Effector memory CD8-positive, alpha-beta T cell (primary cell): Measurements from ENCODE around the gene DRAXIN.
A peak's percentile ranks its signal among the peaks of the same experiment; 100 is the strongest.

Experiments used
- ATAC-seq: fragments of 150-1000 bp; cut with Tn5 transposase; replicated peaks from 2 replicates; pipeline ENCODE4 v1.10.0; 2021; ENCODE audit warnings: mild to moderate bottlenecking, moderate library complexity
- DNase-seq, 3 experiments: peaks; one replicate each; pipeline ENCODE4 v3.0.0; 2021
- H3K27ac Mint-ChIP-seq, 2 donors: one replicate each; pipeline ENCODE4 v1.8.0; 2022; ENCODE audit warnings: mild to moderate bottlenecking in 2 of 2, mixed read lengths in 2 of 2, moderate library complexity in 2 of 2
- H3K27me3 Mint-ChIP-seq, 2 donors: one replicate each; pipeline ENCODE4 v1.8.0; 2022; ENCODE audit warnings: mixed read lengths in 2 of 2
- H3K36me3 Mint-ChIP-seq: one replicate; pipeline ENCODE4 v1.8.0; 2022; ENCODE audit warnings: mild to moderate bottlenecking, moderate library complexity, mixed read lengths; ENCODE audit not compliant: insufficient read depth
- H3K4me1 Mint-ChIP-seq, 2 donors: one replicate each; pipeline ENCODE4 v1.8.0; 2022; ENCODE audit warnings: low read depth in 2 of 2, mixed read lengths in 2 of 2
- H3K4me3 Mint-ChIP-seq, 2 donors: one replicate each; pipeline ENCODE4 v1.8.0; 2022; ENCODE audit warnings: mild to moderate bottlenecking in 2 of 2, mixed read lengths in 2 of 2, moderate library complexity in 2 of 2
- H3K9me3 Mint-ChIP-seq, 2 donors: one replicate each; pipeline ENCODE4 v1.8.0; 2022; ENCODE audit warnings: mixed read lengths in 2 of 2

DRAXIN gene

DNA sequence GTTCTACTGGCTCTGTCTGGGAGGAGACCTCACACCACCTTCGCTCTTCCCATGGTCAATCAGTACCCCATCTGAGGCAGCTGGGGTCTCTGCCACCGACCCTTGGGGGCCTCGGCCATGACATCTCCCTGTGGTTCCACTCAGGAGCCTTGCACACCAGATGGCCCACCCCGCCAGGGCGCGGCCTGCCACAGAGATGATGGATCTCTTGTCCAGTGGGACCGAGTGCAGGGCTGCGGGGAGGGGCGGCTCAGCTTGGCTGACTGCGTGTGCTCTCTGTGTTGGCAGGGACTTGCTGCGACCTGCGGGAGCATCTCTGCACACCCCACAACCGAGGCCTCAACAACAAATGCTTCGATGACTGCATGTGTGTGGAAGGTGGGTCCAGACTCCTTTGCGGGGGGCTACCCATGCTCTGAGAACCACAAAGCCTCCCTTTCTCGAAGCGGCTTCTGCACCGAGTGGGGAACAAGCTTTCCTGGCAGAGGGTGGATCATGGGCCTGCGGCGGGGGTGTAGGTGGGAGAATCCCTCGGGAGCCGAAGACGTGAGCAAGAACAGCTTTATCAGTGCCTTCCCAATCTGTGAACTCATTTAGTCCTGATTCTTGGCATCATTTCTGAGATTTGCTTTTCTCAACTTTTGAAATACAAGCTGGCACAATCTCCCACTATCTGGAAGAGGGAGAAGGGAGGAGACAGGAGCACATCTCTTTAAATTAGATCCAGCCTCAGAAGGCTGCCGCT, 23.5 kb downstream of the DRAXIN start:
- DNase-seq: no peak
- H3K36me3 Mint-ChIP-seq: peaks cover 26% of the 10 kb centered on the region
- ATAC-seq: no peak
- H3K27ac Mint-ChIP-seq: no peak overlapping the region
- H3K4me1 Mint-ChIP-seq: peaks cover 11 to 13% of the 10 kb centered on the region in 2 donors
- no peaks in the 10 kb centered on the region for H3K27me3 Mint-ChIP-seq
- no peak overlapping the region for H3K4me3 Mint-ChIP-seq
- H3K9me3 Mint-ChIP-seq: no peaks in the 10 kb centered on the region

DNA sequence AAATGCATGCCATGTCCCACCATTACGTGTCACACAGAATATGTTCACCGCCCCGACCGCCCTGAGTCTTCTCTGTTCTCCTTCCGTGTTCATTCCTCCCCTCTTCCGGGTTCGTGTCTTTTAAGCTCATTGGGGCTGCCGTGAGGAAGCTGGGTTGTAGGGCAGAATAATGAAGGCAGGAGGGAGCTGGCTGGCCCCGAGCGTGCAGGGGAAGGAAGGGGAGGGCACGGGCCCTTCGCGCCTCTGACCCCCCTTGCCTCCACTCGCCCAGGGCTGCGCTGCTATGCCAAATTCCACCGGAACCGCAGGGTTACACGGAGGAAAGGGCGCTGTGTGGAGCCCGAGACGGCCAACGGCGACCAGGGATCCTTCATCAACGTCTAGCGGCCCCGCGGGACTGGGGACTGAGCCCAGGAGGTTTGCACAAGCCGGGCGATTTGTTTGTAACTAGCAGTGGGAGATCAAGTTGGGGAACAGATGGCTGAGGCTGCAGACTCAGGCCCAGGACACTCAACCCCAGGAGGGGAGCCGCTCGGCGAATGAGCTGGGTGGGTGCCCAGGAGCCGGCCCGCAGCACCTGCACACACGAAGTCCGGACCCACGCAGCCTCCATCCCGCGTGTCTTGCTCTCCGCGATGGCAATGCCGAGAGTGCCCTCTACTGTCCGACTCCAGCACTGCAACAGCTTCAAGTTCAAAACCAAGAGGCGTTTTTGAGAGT, 28.0 kb downstream of the DRAXIN start:
- Mint-ChIP-seq H3K27me3 (no peaks in the 10 kb centered on the region), H3K4me1 (peaks cover 11 to 13% of the 10 kb centered on the region in 2 donors), H3K9me3 (no peaks in the 10 kb centered on the region)

DNA sequence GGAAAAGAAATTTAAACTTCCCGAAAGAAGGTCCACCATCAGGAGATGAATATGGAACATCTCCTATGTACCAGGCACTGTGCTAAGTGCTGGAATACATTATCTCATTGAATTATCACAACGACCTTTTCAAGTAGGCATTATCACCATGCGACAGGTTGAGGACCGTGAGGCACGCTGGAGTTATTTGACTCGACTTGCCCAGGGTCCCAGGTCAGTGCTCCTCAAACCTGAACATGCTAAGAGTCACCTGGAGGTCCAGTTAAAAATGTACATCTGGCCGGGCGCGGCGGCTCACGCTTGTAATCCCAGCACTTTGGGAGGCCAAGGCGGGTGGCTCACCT, 28.5 kb downstream of the DRAXIN start:
- H3K4me3 Mint-ChIP-seq: peak overlapping the region; percentile 79 to 90
- DNase-seq (no peak), ATAC-seq (no peak)
- H3K9me3 Mint-ChIP-seq: no peaks in the 10 kb centered on the region
- H3K27ac Mint-ChIP-seq: peak overlapping the region; percentile 94
- H3K36me3 Mint-ChIP-seq: peaks cover 17% of the 10 kb centered on the region
- no peaks in the 10 kb centered on the region for H3K27me3 Mint-ChIP-seq
- peaks cover 13% of the 10 kb centered on the region in 2 donors for H3K4me1 Mint-ChIP-seq

More for the DNA sequence above, 28.0 kb downstream of the DRAXIN start:
- Mint-ChIP-seq H3K36me3 (peaks cover 17% of the 10 kb centered on the region), H3K27ac (peak overlapping the region; percentile 94), H3K4me3 (peak overlapping the region; percentile 79 to 90)
- ATAC-seq: peak; percentile 89
- DNase-seq: peak; percentile 87 to 90 (median 88)

DNA sequence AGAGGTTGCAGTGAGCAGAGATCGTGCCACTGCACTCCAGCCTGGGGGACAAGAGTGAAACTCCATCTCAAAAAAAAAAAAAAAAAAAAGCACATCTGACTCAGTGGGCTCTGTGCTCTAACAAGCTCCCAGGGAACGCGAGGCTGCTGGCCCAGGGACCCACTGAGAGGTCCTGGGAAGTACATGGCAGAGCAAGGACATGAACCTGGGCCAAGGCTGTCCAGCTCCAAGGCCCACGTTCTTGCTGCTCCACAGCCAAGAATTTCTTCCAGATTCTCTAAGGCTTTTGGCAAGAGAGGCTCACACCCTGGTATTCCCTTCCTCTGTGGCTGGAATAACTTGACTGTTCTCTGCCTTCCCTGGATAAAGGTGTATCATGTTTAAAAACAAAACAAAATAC, 29.0 kb downstream of the DRAXIN start:
- no peaks in the 10 kb centered on the region for H3K27me3 Mint-ChIP-seq
- H3K4me1 Mint-ChIP-seq: peaks cover 13% of the 10 kb centered on the region in 2 donors
- no peaks in the 10 kb centered on the region for H3K9me3 Mint-ChIP-seq
- peak overlapping the region in 1 of 2 donors; percentile 14 for H3K4me3 Mint-ChIP-seq
- H3K36me3 Mint-ChIP-seq: peaks cover 17% of the 10 kb centered on the region
- ATAC-seq (no peak), DNase-seq (no peak)
- no peak overlapping the region for H3K27ac Mint-ChIP-seq

DNA sequence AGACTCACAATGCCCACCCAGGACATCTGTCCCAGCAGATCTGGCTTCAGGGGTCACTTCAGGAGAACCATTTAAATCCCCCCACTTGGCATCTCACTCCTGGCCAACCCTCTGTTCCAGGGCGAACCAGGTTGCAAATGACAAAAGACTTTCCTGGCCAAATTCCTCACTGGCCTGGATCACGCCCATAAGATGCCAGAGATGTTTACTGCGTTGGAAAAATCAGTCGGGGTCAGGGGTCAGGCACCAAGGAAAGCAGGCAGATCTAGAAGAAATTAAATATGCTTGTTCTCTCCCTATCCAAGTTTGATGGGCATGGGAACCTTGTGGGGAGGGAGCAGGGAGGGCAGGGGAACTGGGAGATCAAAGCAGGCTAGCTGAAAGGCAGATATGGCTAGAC, 29.8 kb downstream of the DRAXIN start:
- DNase-seq: no peak
- ATAC-seq: no peak
- Mint-ChIP-seq H3K4me3 (no peak overlapping the region), H3K9me3 (no peaks in the 10 kb centered on the region), H3K27me3 (no peaks in the 10 kb centered on the region), H3K4me1 (peaks cover 13% of the 10 kb centered on the region in 2 donors), H3K27ac (no peak overlapping the region), H3K36me3 (peaks cover 17% of the 10 kb centered on the region)

DNA sequence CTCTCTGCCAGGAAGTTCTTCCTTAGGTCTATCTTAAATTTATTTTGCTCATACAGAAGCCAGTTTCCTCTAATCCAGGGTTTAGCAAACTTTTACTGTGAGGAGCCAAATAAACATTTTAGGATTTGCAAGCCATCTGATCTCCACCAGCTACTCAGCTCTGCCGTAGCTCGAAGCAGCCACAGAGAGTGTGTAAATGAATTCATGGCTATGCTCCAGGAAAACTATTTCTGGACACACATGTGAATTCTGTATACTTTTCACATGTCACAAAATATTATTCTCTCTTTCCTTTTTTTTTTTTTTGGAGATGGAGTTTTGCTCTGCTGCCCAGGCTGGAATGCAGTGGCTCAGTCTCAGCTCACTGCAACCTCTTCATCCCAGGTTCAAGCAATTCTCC, 31.0 kb downstream of the DRAXIN start:
- Mint-ChIP-seq H3K4me3 (no peak overlapping the region), H3K36me3 (peaks cover 13% of the 10 kb centered on the region), H3K9me3 (no peaks in the 10 kb centered on the region), H3K27me3 (no peaks in the 10 kb centered on the region), H3K27ac (no peak overlapping the region), H3K4me1 (peaks cover 13% of the 10 kb centered on the region in 2 donors)
- ATAC-seq: no peak
- no peak for DNase-seq

DNA sequence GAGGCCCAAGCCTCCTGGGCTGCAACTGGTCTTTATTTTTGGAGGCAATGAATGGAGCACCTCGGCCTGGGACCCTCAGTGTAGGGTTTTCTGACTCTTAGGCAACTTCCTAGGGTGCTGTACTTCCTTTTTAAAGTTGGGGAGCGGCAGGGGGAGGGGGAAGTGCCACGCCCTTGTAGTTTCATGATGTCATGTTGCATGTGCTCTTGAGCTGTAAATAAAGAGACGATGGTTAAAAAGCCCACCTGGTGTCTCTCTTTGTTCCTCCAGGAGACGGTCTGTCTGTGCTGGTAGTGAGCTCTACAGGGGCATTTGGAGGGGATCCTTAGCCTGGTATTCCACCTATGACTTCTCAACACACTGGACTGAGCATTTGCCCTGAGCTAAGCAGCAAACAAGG, 34.1 kb downstream of the DRAXIN start:
- Mint-ChIP-seq H3K4me3 (no peak overlapping the region), H3K36me3 (no peaks in the 10 kb centered on the region), H3K4me1 (peaks cover 12 to 18% of the 10 kb centered on the region in 2 donors), H3K27ac (no peak overlapping the region), H3K27me3 (no peaks in the 10 kb centered on the region), H3K9me3 (no peaks in the 10 kb centered on the region)
- ATAC-seq (no peak), DNase-seq (no peak)

DNA sequence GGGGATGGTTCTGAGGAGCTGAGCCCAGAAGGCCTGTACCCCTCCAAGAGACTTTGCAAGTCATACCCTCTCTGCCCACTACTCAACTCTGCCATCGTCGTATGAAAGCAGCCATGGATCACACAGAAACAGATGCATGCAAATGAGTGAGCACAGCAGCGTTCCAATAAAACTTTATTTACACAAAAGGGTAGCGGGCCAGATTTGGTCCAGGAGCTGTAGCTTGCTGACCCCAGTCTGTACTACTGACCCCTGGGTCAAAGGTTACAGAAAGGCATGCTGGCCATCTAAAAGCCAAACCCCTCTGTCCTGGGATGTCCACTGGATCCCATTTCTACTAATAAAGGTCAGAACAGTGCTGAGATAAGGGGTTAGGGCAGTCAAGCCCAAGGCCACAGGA, 35.6 kb downstream of the DRAXIN start:
- DNase-seq (no peak), ATAC-seq (no peak)
- H3K4me3 Mint-ChIP-seq: no peak overlapping the region

DNA sequence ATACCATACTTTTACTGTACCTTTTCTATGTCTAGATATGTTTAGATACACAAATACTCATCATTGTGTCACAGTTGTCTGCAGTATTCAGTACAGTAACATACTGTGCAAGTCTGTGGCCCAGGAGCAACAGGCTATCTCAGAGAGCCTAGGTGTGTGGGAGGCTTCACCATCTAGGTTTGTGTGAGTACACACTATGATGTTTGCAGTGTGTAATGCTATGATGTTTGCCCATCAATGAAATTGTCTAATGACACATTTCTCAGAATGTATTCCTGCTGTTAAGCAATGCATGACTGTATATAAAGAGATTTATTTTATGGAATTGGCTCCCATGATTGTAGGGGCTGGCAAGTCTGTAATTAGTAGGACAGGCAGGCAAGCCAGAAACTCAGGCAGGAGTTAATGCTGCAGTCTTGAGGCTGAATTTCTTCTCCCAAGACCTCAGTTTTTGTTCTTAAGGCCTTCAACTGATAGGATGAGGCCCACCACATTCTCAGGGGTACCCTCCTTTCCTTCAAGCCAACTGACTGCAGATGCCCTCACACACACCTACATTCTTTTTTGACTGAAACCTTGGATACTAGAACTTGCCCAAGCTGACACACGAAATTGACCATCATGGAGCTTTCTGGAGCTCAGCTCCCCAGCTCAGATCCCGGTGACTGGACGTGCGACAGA, 36.8 kb downstream of the DRAXIN start:
- H3K27ac Mint-ChIP-seq: no peak overlapping the region
- no peak overlapping the region for H3K4me3 Mint-ChIP-seq
- peaks cover 3% of the 10 kb centered on the region for H3K36me3 Mint-ChIP-seq
- H3K4me1 Mint-ChIP-seq: peaks cover 22 to 23% of the 10 kb centered on the region in 2 donors
- no peaks in the 10 kb centered on the region for H3K9me3 Mint-ChIP-seq
- ATAC-seq (no peak), DNase-seq (no peak)
- H3K27me3 Mint-ChIP-seq: no peaks in the 10 kb centered on the region

More for the DNA sequence above, 35.6 kb downstream of the DRAXIN start:
- peaks cover 3% of the 10 kb centered on the region for H3K36me3 Mint-ChIP-seq
- no peaks in the 10 kb centered on the region for H3K9me3 Mint-ChIP-seq
- peaks cover 22 to 23% of the 10 kb centered on the region in 2 donors for H3K4me1 Mint-ChIP-seq
- no peak overlapping the region for H3K27ac Mint-ChIP-seq
- no peaks in the 10 kb centered on the region for H3K27me3 Mint-ChIP-seq

DNA sequence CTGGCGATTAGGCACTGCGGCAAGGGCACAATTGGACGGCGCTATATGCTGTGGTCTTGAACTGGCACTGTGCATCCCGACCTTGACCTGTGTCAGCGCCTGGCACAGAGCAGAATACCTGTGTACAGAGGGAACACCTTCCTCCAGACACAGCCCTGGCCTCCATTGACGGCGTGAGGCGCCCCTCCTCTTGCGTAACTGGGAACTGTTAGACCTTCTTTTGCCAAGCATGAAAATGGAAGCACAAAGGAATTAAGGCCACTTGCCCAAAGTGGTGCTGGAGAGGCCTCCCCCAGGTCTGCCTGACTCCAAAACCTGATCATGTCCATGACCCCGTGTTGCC, 37.6 kb downstream of the DRAXIN start:
- Mint-ChIP-seq H3K4me1 (peaks cover 22 to 23% of the 10 kb centered on the region in 2 donors), H3K27ac (no peak overlapping the region), H3K36me3 (peaks cover 3% of the 10 kb centered on the region), H3K27me3 (no peaks in the 10 kb centered on the region), H3K4me3 (peak overlapping the region; percentile 84 to 91), H3K9me3 (no peaks in the 10 kb centered on the region)
- no peak for ATAC-seq
- no peak for DNase-seq

DNA sequence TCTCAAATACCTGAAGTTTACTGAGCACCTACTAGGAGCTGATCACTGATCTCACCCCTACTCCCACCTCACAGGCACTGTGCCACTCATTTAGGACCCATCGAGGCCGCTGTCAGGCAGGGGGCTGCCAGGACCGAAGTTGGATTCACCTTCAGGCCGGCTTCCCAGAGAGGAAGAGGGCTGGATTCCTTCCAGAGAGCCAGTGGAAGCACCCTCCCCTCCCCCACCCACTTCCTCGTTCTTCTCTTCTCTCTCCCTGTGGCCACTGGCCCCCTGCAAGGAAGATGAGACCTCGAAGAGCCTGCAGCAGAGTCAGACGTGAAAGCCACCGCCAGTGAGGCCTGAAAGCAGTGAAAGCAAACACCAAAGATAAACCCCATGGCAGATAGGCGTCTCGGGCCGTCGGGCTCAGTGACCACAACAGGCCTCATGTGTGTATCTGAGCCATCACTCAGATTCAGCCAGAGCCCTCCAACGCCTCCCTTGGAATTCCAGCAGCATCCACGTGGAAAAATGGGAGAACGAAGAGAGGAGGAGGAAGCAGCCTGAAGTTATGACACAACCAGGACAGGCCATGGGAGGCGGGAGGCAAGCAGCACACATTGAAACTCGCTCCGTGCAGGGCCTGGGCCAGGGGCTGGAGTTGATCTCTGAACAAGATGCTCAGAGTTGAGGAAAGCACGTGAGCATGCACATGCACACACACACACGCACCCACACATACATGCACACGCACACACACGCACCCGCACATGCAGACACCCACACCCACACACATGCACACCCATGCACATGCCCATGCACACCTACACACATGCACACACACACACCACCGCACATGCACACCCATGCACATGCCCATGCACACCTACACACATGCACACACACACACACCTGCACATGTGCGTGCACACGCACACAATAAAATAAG, 38.3 kb downstream of the DRAXIN start:
- DNase-seq: no peak
- ATAC-seq: no peak
- Mint-ChIP-seq H3K27ac (peak overlapping the region; percentile 80 to 82), H3K27me3 (no peaks in the 10 kb centered on the region), H3K9me3 (no peaks in the 10 kb centered on the region), H3K36me3 (peaks cover 3% of the 10 kb centered on the region), H3K4me1 (peaks cover 21 to 22% of the 10 kb centered on the region in 2 donors), H3K4me3 (peak overlapping the region; percentile 84 to 91)

DNA sequence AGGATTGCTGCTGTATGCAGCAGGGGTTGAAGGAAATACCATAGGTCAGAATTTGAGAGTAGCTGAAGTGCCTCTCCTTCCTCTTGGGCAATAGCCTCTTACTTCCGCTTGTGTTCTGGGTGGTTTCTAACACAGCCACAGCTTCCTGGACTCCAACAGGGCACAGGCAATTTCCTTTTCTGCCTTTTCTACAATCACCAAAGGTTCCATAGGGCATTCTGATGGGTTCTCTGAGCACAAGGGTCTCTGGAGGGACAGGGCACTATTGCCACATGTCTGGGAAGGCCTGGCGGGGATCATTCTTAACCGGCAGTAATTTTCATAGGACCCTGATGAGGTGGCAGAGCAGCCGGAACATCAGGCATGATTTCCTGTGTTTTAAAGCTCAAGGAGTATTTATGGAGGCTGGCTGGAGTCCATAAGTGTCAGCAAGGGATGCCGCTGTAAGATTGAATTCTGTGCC, 39.0 kb downstream of the DRAXIN start:
- Mint-ChIP-seq H3K4me1 (peaks cover 24 to 25% of the 10 kb centered on the region in 2 donors), H3K9me3 (no peaks in the 10 kb centered on the region), H3K27ac (peak overlapping the region; percentile 80 to 82), H3K36me3 (peaks cover 3% of the 10 kb centered on the region), H3K4me3 (peak overlapping the region; percentile 84 to 91), H3K27me3 (no peaks in the 10 kb centered on the region)
- peak; percentile 98 for ATAC-seq
- peak; percentile 36 to 42 (median 42) for DNase-seq
